HCT116 (cell line): ENCODE results near the gene NPSR1. TPM values are rescaled to one million over a fixed set of nuclear protein-coding genes. Genes with fewer than 3 reads are reported as not detected.

Source experiments
- ATAC-seq: fragments of 200-7000 bp; cut with Tn5 transposase; 2 replicates; pipeline ENCODE4 v1.9.1; 2020; ENCODE audit warnings: mild to moderate bottlenecking, moderate library complexity
- BruUV-seq: library from RNA; stranded (reverse); fragments of 400-500 nt; replicated peaks from 2 replicates; lab custom pipeline; 2021; lab: Mats Ljungman, UMichigan
- CTCF ChIA-PET: fragments of 300-600 bp; sonication (Branson Sonifier 250); formaldehyde crosslinking; loops from one replicate; lab custom pipeline; 2021; ENCODE audit warnings: antibody characterized with exemption; lab: Charles Lee
- POLR2A ChIA-PET: fragments of 300-600, 350-600 bp; sonication (Branson Sonifier 250); formaldehyde crosslinking; loops from one replicate; lab custom pipeline; 2021; ENCODE audit warnings: antibody characterized with exemption; lab: Charles Lee
- RAD21 ChIA-PET, 2 experiments: fragments of 300-600 bp; sonication (Branson Sonifier 250); formaldehyde crosslinking; loops; one replicate each; lab custom pipeline; 2023; ENCODE audit warnings: low total read pairs in 2 of 2; ENCODE audit not compliant: uncharacterized antibody in 2 of 2, unreplicated experiment in 2 of 2, low non-redundant PET in 1 of 2; lab: Charles Lee
- DNase-seq: peaks from one replicate; pipeline ENCODE4 v3.0.0-alpha.2; 2010; ENCODE audit warnings: low read depth, low spot score
- H2AFZ ChIP-seq: fragments of 200-600 bp; shearing (Covaris generic), sonication (generic); 2 replicates; pipeline ENCODE4 v1.6.1; 2017; ENCODE audit warnings: low read depth, mixed run types, mixed read lengths, antibody characterized with exemption, low read length; ENCODE audit not compliant: poor library complexity, severe bottlenecking
- H3K27ac ChIP-seq: 2 replicates; pipeline ENCODE4 v1.5.1; 2012; ENCODE audit warnings: low read depth, low read length
- H3K27me3 ChIP-seq: fragments of 200-600 bp; sonication (generic); 2 replicates; pipeline ENCODE4 v1.6.1; 2016; ENCODE audit warnings: mixed run types, low read length, mixed read lengths; ENCODE audit not compliant: insufficient read depth
- H3K36me3 ChIP-seq, 2 experiments: fragments of 200-500 bp in 1 of 2; fragments of 200-600 bp in 1 of 2; sonication (Bioruptor generic) in 1 of 2; sonication (generic) in 1 of 2; 2 replicates each; pipeline versions ENCODE4 v1.5.1 to v1.6.1; 2014 to 2016; ENCODE audit warnings: low read length in 2 of 2, inconsistent platforms in 1 of 2, mixed read lengths in 1 of 2, mixed run types in 1 of 2; ENCODE audit not compliant: insufficient read depth in 2 of 2, control insufficient read depth in 1 of 2
- H3K4me1 ChIP-seq, 2 experiments: fragments of 200-600 bp in 1 of 2; sonication (generic) in 1 of 2; 2 replicates each; pipeline versions ENCODE4 v1.5.1 to v1.6.1; 2012 to 2017; ENCODE audit warnings: low read length in 2 of 2, inconsistent platforms in 1 of 2, mild to moderate bottlenecking in 1 of 2, mixed read lengths in 1 of 2, mixed run types in 1 of 2, moderate library complexity in 1 of 2; ENCODE audit not compliant: insufficient read depth in 2 of 2, control insufficient read depth in 1 of 2
- H3K4me2 ChIP-seq: fragments of 200-600 bp; sonication (generic); 2 replicates; pipeline ENCODE4 v1.6.1; 2017; ENCODE audit warnings: mixed run types, low read length, mixed read lengths
- H3K4me3 ChIP-seq, 2 experiments: fragments of 200-600 bp in 1 of 2; sonication (generic) in 1 of 2; replicated peaks in 1 of 2; 2 replicates each; pipeline ENCODE4 v1.5.1; 2011 to 2016; ENCODE audit warnings: low read length in 2 of 2, control low read depth in 1 of 2, low read depth in 1 of 2, mild to moderate bottlenecking in 1 of 2, mixed read lengths in 1 of 2, mixed run types in 1 of 2
- H3K79me2 ChIP-seq: fragments of 200-600 bp; sonication (generic); 2 replicates; pipeline ENCODE4 v1.6.1; 2017; ENCODE audit warnings: mild to moderate bottlenecking, mixed run types, low read length, moderate library complexity, mixed read lengths; ENCODE audit not compliant: insufficient read depth
- H3K9ac ChIP-seq: fragments of 200-600 bp; sonication (generic); 2 replicates; pipeline ENCODE4 v1.6.1; 2016; ENCODE audit warnings: low read length, mixed read lengths
- H3K9me2 ChIP-seq: fragments of 200-600 bp; sonication (generic), shearing (Covaris generic); 2 replicates; pipeline ENCODE4 v1.6.1; 2017; ENCODE audit warnings: mixed run types, mild to moderate bottlenecking, moderate library complexity; ENCODE audit not compliant: insufficient read depth
- H3K9me3 ChIP-seq, 2 experiments: fragments of 200-500 bp in 1 of 2; fragments of 200-600 bp in 1 of 2; sonication (Bioruptor generic) in 1 of 2; sonication (generic) in 1 of 2; 2 replicates each; pipeline ENCODE4 v1.6.1; 2014 to 2017; ENCODE audit warnings: low read length in 2 of 2, mixed read lengths in 2 of 2, inconsistent platforms in 1 of 2, low read depth in 1 of 2, mild to moderate bottlenecking in 1 of 2, mixed run types in 1 of 2, moderate library complexity in 1 of 2; ENCODE audit not compliant: control insufficient read depth in 1 of 2, insufficient read depth in 1 of 2
- H4K20me1 ChIP-seq: fragments of 200-600 bp; sonication (generic), shearing (Covaris generic); 2 replicates; pipeline ENCODE4 v1.6.1; 2017; ENCODE audit warnings: mixed run types, mild to moderate bottlenecking, moderate library complexity; ENCODE audit not compliant: insufficient read depth
- CBX3 ChIP-seq: IDR thresholded peaks from 2 replicates; pipeline ENCODE4 v1.6.1; 2012; ENCODE audit warnings: low read depth
- ELF1 ChIP-seq: IDR thresholded peaks from 2 replicates; pipeline ENCODE4 v1.6.1; 2012; ENCODE audit warnings: low read depth, borderline replicate concordance
- EZH2phosphoT487 ChIP-seq: fragments of 200-600 bp; IDR thresholded peaks from 2 replicates; pipeline ENCODE4 v1.6.1; 2018; ENCODE audit warnings: antibody characterized with exemption, borderline replicate concordance
- SP1 ChIP-seq: IDR thresholded peaks from 2 replicates; pipeline ENCODE4 v1.6.1; 2012; ENCODE audit warnings: low read depth
- ZNF274 ChIP-seq: fragments of 200-500 bp; sonication (Bioruptor generic); IDR thresholded peaks from 2 replicates; pipeline ENCODE4 v1.6.1; 2014; ENCODE audit warnings: mild to moderate bottlenecking, low read depth, low read length, inconsistent platforms
- intact Hi-C: fragments of 100-400 bp; cut with micrococcal nuclease; formaldehyde crosslinking; loops from 2 replicates; pipeline ENCODE4 v1.10.0; 2022
- total RNA-seq: library from RNA; stranded (reverse); gene quantifications from one replicate; pipeline ENCODE4 v1.2.1, GENCODE V29; 2021; ENCODE audit not compliant: unreplicated experiment
- TF ChIP-seq, protein P1 (sequence below), 3 experiments: fragments of 200-600 bp in 1 of 3; sonication (generic) in 1 of 3; IDR thresholded peaks in 2 of 3; conservative IDR thresholded peaks in 1 of 3; 2 replicates each; pipeline ENCODE4 v1.5.1; 2012 to 2017; ENCODE audit warnings: low read depth in 2 of 3, low read length in 2 of 3, antibody characterized with exemption in 1 of 3, borderline replicate concordance in 1 of 3, control low read depth in 1 of 3, mild to moderate bottlenecking in 1 of 3, mixed read lengths in 1 of 3, mixed run types in 1 of 3, moderate library complexity in 1 of 3; ENCODE audit not compliant: insufficient read depth in 1 of 3

Gene NPSR1
- total RNA-seq, 1 experiment from 2014 or later, result not detected

DNA sequence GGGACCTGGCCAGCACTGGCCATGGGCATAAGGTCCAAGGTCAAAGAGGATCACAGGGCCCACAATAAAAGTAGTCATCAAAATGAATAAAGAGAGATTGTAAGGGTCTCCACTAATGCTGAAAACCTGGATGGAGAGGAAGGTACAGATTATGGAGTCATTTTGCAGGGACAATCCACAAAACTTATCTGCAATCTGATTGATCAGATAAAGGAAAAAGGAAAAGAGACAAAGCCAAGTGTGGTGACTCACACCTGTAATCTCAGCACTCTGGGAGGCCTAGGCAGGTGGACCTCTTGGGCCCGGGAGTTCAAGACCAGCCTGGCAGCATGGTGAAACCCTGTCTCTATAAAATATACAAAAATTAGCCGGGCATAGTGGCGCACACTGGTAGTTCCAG lies 174.0 kb downstream of the NPSR1 start:
- POLR2A ChIA-PET, result no interaction called here
- no TSS peak for BruUV-seq
- peaks cover 0 to 13% of the 10 kb centered on the region in 2 experiments; a peak in 2 of 4 replicates for H3K4me1 ChIP-seq

DNA sequence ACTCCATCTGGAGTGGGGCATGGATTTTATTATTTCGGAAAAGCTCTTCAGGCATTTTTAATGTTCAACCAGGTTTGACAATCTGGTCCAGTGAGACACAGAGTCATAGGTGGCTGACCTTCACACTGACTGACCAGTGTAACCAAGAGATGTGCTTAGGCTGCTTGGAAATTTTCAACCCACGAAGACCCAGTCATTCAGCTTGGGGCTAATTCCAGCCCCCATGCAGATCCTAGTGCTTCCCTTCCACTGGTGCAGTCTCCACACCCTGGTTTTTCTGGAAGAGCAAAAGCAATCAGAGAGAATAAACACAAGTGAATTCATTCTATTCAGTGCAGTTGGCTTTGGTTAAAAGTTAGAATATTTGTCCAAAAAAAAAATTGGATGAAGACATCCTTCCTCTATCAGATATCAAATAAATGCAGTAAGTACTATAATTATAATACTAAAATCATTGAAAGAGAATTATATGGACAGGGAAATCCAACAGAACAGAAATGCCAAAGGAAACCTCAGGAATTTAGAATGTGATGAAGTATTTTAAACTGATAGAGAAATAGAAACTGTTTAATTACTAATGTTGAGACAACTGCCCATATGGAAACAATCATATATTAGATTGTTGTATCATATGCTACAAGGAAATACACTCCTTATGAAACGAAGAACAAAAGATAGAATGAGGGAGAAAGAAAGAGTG lies 178.0 kb downstream of the NPSR1 start:
- Histone ChIP-seq H3K27ac (no peak overlapping the region), H3K9me2 (no peaks in the 10 kb centered on the region), H3K79me2 (no peaks in the 10 kb centered on the region), H3K4me3 (no peak overlapping the region), H3K27me3 (no peaks in the 10 kb centered on the region), H4K20me1 (no peaks in the 10 kb centered on the region), H2AFZ (no peak overlapping the region), H3K4me1 (peaks cover 8 to 20% of the 10 kb centered on the region in 2 experiments; a peak in 3 of 4 replicates), H3K9ac (no peak overlapping the region), H3K36me3 (no peaks in the 10 kb centered on the region), H3K4me2 (no peak overlapping the region), H3K9me3 (no peaks in the 10 kb centered on the region)
- ChIA-PET POLR2A (interaction anchor here (3.0 kb wide), 1 partner anchor 16 kb away, joined by 16 read pairs; no protein-coding TSS in a partner anchor), RAD21 (no interaction called here), CTCF (interaction anchor here (1.6 kb wide), 1 partner anchor 92 kb away, joined by 4 read pairs; no protein-coding TSS in a partner anchor)
- DNase-seq (no peak), ATAC-seq (no peak)
- BruUV-seq, result no TSS peak
- TF ChIP-seq ELF1 (no peak), EZH2phosphoT487 (no peak), SP1 (no peak), ZNF274 (no peak)
- TF ChIP-seq, protein P1, sequence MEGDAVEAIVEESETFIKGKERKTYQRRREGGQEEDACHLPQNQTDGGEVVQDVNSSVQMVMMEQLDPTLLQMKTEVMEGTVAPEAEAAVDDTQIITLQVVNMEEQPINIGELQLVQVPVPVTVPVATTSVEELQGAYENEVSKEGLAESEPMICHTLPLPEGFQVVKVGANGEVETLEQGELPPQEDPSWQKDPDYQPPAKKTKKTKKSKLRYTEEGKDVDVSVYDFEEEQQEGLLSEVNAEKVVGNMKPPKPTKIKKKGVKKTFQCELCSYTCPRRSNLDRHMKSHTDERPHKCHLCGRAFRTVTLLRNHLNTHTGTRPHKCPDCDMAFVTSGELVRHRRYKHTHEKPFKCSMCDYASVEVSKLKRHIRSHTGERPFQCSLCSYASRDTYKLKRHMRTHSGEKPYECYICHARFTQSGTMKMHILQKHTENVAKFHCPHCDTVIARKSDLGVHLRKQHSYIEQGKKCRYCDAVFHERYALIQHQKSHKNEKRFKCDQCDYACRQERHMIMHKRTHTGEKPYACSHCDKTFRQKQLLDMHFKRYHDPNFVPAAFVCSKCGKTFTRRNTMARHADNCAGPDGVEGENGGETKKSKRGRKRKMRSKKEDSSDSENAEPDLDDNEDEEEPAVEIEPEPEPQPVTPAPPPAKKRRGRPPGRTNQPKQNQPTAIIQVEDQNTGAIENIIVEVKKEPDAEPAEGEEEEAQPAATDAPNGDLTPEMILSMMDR (IDR thresholded peaks at IDR 0.05 in 2 of 3, conservative IDR thresholded peaks at IDR 0.05 in 1 of 3; ENCODE audit: borderline replicate concordance in 1 of 3, insufficient read depth in 1 of 3, low read depth in 2 of 3, low read length in 2 of 3), result no peak
- intact Hi-C loops, result no loop called here

More for the DNA sequence above, 174.0 kb downstream of the NPSR1 start:
- intact Hi-C loops, result no loop called here
- CTCF ChIA-PET, result no interaction called here
- Histone ChIP-seq H3K9me3 (no peaks in the 10 kb centered on the region), H3K9ac (no peak overlapping the region), H3K4me3 (no peak overlapping the region), H3K27me3 (no peaks in the 10 kb centered on the region), H2AFZ (no peak overlapping the region), H4K20me1 (no peaks in the 10 kb centered on the region), H3K79me2 (no peaks in the 10 kb centered on the region), H3K27ac (no peak overlapping the region), H3K36me3 (no peaks in the 10 kb centered on the region), H3K4me2 (no peak overlapping the region), H3K9me2 (no peaks in the 10 kb centered on the region)
- TF ChIP-seq CBX3, result no peak
- TF ChIP-seq, protein P1 (IDR thresholded peaks at IDR 0.05 in 2 of 3, conservative IDR thresholded peaks at IDR 0.05 in 1 of 3; ENCODE audit: borderline replicate concordance in 1 of 3, insufficient read depth in 1 of 3, low read depth in 2 of 3, low read length in 2 of 3), result no peak
- no peak for DNase-seq
- RAD21 ChIA-PET, result no interaction called here
- no peak for ATAC-seq
